ENCODE data around the gene PRUNE2.

- TF ChIP-seq, protein P1, sequence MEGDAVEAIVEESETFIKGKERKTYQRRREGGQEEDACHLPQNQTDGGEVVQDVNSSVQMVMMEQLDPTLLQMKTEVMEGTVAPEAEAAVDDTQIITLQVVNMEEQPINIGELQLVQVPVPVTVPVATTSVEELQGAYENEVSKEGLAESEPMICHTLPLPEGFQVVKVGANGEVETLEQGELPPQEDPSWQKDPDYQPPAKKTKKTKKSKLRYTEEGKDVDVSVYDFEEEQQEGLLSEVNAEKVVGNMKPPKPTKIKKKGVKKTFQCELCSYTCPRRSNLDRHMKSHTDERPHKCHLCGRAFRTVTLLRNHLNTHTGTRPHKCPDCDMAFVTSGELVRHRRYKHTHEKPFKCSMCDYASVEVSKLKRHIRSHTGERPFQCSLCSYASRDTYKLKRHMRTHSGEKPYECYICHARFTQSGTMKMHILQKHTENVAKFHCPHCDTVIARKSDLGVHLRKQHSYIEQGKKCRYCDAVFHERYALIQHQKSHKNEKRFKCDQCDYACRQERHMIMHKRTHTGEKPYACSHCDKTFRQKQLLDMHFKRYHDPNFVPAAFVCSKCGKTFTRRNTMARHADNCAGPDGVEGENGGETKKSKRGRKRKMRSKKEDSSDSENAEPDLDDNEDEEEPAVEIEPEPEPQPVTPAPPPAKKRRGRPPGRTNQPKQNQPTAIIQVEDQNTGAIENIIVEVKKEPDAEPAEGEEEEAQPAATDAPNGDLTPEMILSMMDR (IDR thresholded peaks at IDR 0.05): no peak
- TF ChIP-seq POLR2A (IDR thresholded peaks at IDR 0.05): no peak
Observed at GRCh38 chr9:76917299-76917698, 11.4 kb upstream of the PRUNE2 start.
